ENCODE data around the gene STRBP. TPM values are rescaled to one million over a fixed set of nuclear protein-coding genes. Genes with fewer than 3 reads are reported as not detected.

Gene STRBP
- total RNA-seq, 1 donor from 2014 or later = 87.3 TPM

- no peak overlapping the region for H3K4me3 Mint-ChIP-seq (ENCODE audit: low read depth)
- no peak for DNase-seq (ENCODE audit: low spot score, unreplicated experiment)
- no peaks in the 10 kb centered on the region for H3K36me3 Mint-ChIP-seq (ENCODE audit: insufficient read depth)
- H3K27ac Mint-ChIP-seq = no peak overlapping the region
- no peak for TF ChIP-seq CTCF (IDR thresholded peaks at IDR 0.05; ENCODE audit: unreplicated experiment)
- no peaks in the 10 kb centered on the region for H3K4me1 Mint-ChIP-seq (ENCODE audit: low read depth)
- H3K9me3 Mint-ChIP-seq (ENCODE audit: low read depth) = no peaks in the 10 kb centered on the region
- H3K27me3 Mint-ChIP-seq = peaks cover 3% of the 10 kb centered on the region
Measured at GRCh38 chr9:123291736-123292135, 23.4 kb upstream of the STRBP start.

- no peak overlapping the region for H3K27ac Mint-ChIP-seq
- DNase-seq (ENCODE audit: low spot score, unreplicated experiment) = no peak
- H3K27me3 Mint-ChIP-seq = peaks cover 3% of the 10 kb centered on the region
- no peak overlapping the region for H3K4me3 Mint-ChIP-seq (ENCODE audit: low read depth)
- no peak for TF ChIP-seq CTCF (IDR thresholded peaks at IDR 0.05; ENCODE audit: unreplicated experiment)
- no peaks in the 10 kb centered on the region for H3K4me1 Mint-ChIP-seq (ENCODE audit: low read depth)
- H3K9me3 Mint-ChIP-seq (ENCODE audit: low read depth) = no peaks in the 10 kb centered on the region
- H3K36me3 Mint-ChIP-seq (ENCODE audit: insufficient read depth) = no peaks in the 10 kb centered on the region
Measured at GRCh38 chr9:123290764-123291163, 22.4 kb upstream of the STRBP start.

GRCh38 chr9:123287639-123288038, 19.3 kb upstream of the STRBP start:
- Mint-ChIP-seq H3K27me3 (peaks cover 3% of the 10 kb centered on the region), H3K36me3 (ENCODE audit: insufficient read depth) (no peaks in the 10 kb centered on the region), H3K9me3 (ENCODE audit: low read depth) (no peaks in the 10 kb centered on the region), H3K4me1 (ENCODE audit: low read depth) (no peaks in the 10 kb centered on the region), H3K27ac (no peak overlapping the region), H3K4me3 (ENCODE audit: low read depth) (no peak overlapping the region)
- DNase-seq (ENCODE audit: low spot score, unreplicated experiment) = no peak
- TF ChIP-seq CTCF (IDR thresholded peaks at IDR 0.05; ENCODE audit: unreplicated experiment) = no peak

GRCh38 chr9:123286324-123286723, 17.9 kb upstream of the STRBP start:
- Mint-ChIP-seq H3K27me3 (no peaks in the 10 kb centered on the region), H3K4me1 (ENCODE audit: low read depth) (no peaks in the 10 kb centered on the region), H3K4me3 (ENCODE audit: low read depth) (no peak overlapping the region), H3K9me3 (ENCODE audit: low read depth) (no peaks in the 10 kb centered on the region), H3K27ac (no peak overlapping the region), H3K36me3 (ENCODE audit: insufficient read depth) (no peaks in the 10 kb centered on the region)
- TF ChIP-seq CTCF (IDR thresholded peaks at IDR 0.05; ENCODE audit: unreplicated experiment) = no peak
- no peak for DNase-seq (ENCODE audit: low spot score, unreplicated experiment)

GRCh38 chr9:123284656-123285055, 16.3 kb upstream of the STRBP start:
- H3K4me1 Mint-ChIP-seq (ENCODE audit: low read depth) = no peaks in the 10 kb centered on the region
- TF ChIP-seq CTCF (IDR thresholded peaks at IDR 0.05; ENCODE audit: unreplicated experiment) = no peak
- no peak overlapping the region for H3K4me3 Mint-ChIP-seq (ENCODE audit: low read depth)
- H3K27ac Mint-ChIP-seq = no peak overlapping the region
- DNase-seq (ENCODE audit: low spot score, unreplicated experiment) = no peak
- H3K27me3 Mint-ChIP-seq = no peaks in the 10 kb centered on the region
- no peaks in the 10 kb centered on the region for H3K9me3 Mint-ChIP-seq (ENCODE audit: low read depth)
- H3K36me3 Mint-ChIP-seq (ENCODE audit: insufficient read depth) = no peaks in the 10 kb centered on the region
